Measurements from ENCODE around the gene ATG9A.

The ATG9A gene

DNA sequence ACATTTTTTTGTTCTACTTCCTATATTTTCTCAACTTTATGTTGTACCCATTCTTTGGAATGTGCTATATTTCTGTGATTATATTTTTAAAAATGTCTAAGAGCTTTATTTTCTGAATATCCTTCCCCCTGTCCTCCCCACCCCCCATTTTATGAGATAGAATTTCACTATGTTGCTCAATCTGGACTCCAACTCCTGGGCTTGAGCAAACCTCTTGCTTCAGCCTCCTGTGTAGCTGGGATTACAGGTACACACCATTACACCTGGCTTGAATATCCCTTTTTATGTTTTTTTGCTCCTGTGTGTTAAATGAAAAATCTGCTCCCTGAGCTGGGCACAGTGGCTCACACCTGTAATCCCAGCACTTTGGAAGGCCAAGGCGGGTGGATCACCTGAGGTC, 32.0 kb downstream of the ATG9A start:
- no peak for DNase-seq (ENCODE audit: insufficient read length)
- FAIRE-seq: no peak
- no peak for TF ChIP-seq POLR2A (IDR thresholded peaks at IDR 0.05; ENCODE audit: low read depth, low read length)
- no peak for TF ChIP-seq TAF1 (IDR thresholded peaks at IDR 0.05; ENCODE audit: borderline replicate concordance, low read depth, low read length)
- TF ChIP-seq POLR2AphosphoS5 (IDR thresholded peaks at IDR 0.05; ENCODE audit: low read depth, low read length): no peak

DNA sequence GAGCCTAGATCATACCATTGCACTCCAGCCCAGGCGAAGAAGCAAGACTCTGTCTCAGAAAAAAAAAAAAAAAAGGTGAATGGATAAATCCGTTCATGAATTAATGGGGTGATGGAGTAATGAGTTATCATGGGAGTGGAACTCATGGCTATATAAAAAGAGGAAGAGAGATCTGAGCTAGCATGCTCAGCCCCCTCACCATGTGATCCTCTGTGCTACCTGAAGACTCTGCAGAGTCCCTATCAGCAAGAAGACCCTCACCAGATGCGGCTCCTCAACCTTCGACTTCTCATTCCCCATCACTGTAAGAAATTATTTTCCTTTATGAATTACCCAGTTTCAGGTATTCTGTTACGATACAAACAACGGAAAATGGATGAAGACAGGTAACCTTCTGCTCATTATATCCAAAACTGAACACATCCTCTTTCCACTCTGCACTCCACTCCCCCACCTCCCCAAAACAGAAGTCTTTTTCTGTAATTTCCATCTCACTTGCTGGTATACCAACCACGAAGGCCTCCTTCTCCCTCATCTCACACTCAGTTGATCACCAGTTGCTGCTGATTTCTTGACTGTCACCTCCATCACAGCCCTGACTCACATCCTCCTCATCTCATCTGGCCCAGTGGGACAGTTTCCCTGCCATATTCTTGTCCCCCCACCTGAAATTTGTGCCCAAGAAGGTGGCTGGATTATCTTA, 42.5 kb downstream of the ATG9A start:
- TF ChIP-seq POLR2A (IDR thresholded peaks at IDR 0.05; ENCODE audit: low read depth, low read length): no peak
- TF ChIP-seq POLR2AphosphoS5 (IDR thresholded peaks at IDR 0.05; ENCODE audit: low read depth, low read length): no peak
- no peak for TF ChIP-seq TAF1 (IDR thresholded peaks at IDR 0.05; ENCODE audit: borderline replicate concordance, low read depth, low read length)
- no peak for FAIRE-seq
- DNase-seq (ENCODE audit: insufficient read length): no peak

DNA sequence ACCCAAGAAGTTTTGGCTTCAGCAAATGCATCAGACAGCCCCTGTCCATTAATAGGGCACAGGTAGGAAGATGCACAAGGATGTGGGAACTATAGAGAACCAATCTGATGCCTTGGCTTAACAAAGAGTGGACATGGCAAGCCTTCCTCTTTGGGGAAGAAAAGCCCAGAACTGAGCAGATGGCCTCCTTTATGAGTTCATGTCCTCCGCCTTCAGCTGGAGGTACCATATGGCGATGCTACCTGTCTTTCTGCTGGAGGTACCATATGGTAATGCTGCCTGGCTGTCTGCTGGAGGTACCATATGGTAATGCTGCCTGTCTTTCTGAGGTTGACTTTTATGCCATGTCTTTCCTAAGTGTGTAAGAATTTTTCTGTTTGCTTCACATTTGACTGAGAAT, 45.3 kb downstream of the ATG9A start:
- FAIRE-seq: no peak

DNA sequence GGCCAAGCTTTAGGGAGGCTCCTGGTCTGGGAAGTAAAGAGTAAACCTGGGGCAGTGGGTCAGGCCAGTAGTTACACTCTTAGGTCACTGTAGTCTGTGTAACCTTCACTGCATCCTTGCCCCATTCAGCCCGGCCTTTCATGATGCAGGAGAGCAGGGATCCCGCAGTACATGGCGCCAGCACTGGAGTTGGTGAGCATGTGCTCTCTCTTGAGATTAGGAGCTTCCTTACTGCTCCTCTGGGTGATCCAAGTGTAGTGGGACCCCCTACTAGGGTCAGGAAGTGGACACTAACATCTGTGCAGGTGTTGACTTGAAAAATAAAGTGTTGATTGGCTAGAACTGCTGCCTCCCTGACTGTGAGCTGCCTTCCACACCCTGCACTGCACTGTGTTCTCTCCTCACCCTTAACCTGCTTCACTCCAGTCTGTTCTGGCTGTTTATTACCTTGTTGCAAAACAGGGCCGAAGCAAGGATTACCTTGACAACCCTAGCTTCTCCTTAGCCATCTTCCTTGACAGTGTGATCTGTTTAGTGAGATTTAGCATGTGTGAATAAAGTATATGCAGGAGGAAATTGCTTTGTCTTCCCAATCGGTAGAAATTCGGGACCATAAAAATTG, 46.2 kb downstream of the ATG9A start:
- no peak for DNase-seq (ENCODE audit: insufficient read length)
- no peak for FAIRE-seq
- no peak for TF ChIP-seq POLR2A (IDR thresholded peaks at IDR 0.05; ENCODE audit: low read depth, low read length)

More for the DNA sequence above, 45.3 kb downstream of the ATG9A start:
- TF ChIP-seq POLR2A (IDR thresholded peaks at IDR 0.05; ENCODE audit: low read depth, low read length) (no peak), TAF1 (IDR thresholded peaks at IDR 0.05; ENCODE audit: borderline replicate concordance, low read depth, low read length) (no peak), POLR2AphosphoS5 (IDR thresholded peaks at IDR 0.05; ENCODE audit: low read depth, low read length) (no peak)
- DNase-seq (ENCODE audit: insufficient read length): no peak

DNA sequence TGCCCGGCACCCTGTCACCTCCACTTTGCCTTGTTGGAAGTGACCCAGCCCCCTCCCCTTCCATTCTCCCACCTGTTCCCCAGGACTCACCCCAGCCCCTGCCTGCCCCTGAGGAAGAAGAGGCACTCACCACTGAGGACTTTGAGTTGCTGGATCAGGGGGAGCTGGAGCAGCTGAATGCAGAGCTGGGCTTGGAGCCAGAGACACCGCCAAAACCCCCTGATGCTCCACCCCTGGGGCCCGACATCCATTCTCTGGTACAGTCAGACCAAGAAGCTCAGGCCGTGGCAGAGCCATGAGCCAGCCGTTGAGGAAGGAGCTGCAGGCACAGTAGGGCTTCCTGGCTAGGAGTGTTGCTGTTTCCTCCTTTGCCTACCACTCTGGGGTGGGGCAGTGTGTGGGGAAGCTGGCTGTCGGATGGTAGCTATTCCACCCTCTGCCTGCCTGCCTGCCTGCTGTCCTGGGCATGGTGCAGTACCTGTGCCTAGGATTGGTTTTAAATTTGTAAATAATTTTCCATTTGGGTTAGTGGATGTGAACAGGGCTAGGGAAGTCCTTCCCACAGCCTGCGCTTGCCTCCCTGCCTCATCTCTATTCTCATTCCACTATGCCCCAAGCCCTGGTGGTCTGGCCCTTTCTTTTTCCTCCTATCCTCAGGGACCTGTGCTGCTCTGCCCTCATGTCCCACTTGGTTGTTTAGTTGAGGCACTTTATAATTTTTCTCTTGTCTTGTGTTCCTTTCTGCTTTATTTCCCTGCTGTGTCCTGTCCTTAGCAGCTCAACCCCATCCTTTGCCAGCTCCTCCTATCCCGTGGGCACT, 46.9 kb downstream of the ATG9A start:
- no peak for FAIRE-seq
- DNase-seq (ENCODE audit: insufficient read length): no peak
- TF ChIP-seq POLR2AphosphoS5 (IDR thresholded peaks at IDR 0.05; ENCODE audit: low read depth, low read length): no peak
- TF ChIP-seq POLR2A (IDR thresholded peaks at IDR 0.05; ENCODE audit: low read depth, low read length): no peak
- no peak for TF ChIP-seq TAF1 (IDR thresholded peaks at IDR 0.05; ENCODE audit: borderline replicate concordance, low read depth, low read length)

DNA sequence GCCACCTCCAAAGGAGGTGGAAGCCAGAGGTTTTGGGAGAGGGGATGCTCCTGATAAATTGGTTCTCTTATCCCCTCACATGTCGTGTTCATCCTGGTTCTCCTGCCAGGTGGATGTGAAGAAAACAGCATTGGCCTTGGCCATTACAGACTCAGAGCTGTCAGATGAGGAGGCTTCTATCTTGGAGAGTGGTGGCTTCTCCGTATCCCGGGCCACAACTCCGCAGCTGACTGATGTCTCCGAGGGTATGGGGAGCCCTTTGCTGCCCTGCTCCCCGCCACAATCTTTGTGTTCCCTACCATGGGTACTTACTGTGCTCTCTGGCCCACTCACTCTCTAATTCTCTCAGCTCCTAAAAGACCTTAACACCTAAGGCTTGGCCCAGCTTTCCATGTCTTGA, 47.9 kb downstream of the ATG9A start:
- TF ChIP-seq POLR2A (IDR thresholded peaks at IDR 0.05; ENCODE audit: low read depth, low read length): no peak
- TF ChIP-seq POLR2AphosphoS5 (IDR thresholded peaks at IDR 0.05; ENCODE audit: low read depth, low read length): no peak
- TF ChIP-seq TAF1 (IDR thresholded peaks at IDR 0.05; ENCODE audit: borderline replicate concordance, low read depth, low read length): no peak
- DNase-seq (ENCODE audit: insufficient read length) (no peak), FAIRE-seq (no peak)

DNA sequence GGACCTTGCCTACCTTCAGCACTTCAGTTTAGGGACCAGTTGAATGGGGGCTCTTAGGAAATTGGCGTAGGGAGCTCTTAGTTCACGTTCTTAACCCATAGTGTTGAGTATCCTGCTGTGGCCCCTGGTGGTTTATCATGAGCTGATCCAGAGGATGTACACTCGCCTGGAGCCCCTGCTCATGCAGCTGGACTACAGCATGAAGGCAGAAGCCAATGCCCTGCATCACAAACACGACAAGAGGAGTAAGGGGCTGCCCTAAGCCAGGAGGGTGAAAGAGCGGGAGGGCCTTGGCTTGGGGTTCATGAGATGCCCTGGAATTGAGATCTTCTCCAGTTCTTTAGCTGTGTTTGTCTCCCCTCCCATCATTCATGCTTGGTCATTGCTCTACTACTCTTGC, 48.5 kb downstream of the ATG9A start:
- FAIRE-seq: no peak

DNA sequence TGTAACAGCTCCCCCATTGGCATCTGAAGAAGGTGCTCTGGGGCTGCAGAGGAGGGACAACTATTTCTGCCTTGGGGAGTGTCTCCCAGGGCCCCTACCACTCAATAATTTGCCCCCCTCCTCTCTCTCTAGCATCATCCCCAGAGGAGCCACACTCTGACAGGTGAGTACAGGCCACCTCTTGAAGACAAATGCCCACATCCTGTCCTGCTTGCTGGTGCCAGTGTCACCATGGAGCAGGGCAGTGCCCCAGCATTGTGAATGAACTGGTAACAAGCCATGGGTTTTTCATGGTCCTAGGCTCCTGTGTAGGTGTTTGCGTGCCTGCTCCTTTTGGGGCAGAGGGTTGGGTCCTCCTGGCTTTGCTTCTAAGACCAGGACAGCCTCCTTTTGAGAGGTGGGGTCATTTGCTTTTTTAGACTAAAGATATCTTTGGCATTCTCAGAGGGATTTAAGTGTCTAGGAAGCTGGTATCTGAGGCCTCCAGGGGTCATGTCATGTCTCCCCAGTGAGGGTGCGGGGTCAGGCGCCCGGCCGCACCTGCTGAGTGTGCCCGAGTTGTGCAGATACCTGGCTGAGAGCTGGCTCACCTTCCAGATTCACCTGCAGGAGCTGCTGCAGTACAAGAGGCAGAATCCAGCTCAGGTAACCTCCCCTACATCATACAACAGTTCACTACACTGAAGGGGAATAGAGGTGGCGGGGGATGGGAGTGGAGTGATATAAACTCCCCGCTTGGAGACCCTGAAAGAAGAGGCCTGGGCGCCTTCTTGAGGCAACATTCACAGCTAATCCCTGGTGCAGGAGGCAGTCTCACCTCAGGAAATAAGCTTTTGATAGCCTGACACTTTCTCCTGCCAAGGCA, 49.6 kb downstream of the ATG9A start:
- DNase-seq (ENCODE audit: insufficient read length): no peak
- FAIRE-seq: no peak
- TF ChIP-seq POLR2AphosphoS5 (IDR thresholded peaks at IDR 0.05; ENCODE audit: low read depth, low read length): no peak
- TF ChIP-seq TAF1 (IDR thresholded peaks at IDR 0.05; ENCODE audit: borderline replicate concordance, low read depth, low read length): no peak
- no peak for TF ChIP-seq POLR2A (IDR thresholded peaks at IDR 0.05; ENCODE audit: low read depth, low read length)

More for the DNA sequence above, 48.5 kb downstream of the ATG9A start:
- TF ChIP-seq POLR2AphosphoS5 (IDR thresholded peaks at IDR 0.05; ENCODE audit: low read depth, low read length) (no peak), POLR2A (IDR thresholded peaks at IDR 0.05; ENCODE audit: low read depth, low read length) (no peak), TAF1 (IDR thresholded peaks at IDR 0.05; ENCODE audit: borderline replicate concordance, low read depth, low read length) (no peak)
- DNase-seq (ENCODE audit: insufficient read length): no peak

DNA sequence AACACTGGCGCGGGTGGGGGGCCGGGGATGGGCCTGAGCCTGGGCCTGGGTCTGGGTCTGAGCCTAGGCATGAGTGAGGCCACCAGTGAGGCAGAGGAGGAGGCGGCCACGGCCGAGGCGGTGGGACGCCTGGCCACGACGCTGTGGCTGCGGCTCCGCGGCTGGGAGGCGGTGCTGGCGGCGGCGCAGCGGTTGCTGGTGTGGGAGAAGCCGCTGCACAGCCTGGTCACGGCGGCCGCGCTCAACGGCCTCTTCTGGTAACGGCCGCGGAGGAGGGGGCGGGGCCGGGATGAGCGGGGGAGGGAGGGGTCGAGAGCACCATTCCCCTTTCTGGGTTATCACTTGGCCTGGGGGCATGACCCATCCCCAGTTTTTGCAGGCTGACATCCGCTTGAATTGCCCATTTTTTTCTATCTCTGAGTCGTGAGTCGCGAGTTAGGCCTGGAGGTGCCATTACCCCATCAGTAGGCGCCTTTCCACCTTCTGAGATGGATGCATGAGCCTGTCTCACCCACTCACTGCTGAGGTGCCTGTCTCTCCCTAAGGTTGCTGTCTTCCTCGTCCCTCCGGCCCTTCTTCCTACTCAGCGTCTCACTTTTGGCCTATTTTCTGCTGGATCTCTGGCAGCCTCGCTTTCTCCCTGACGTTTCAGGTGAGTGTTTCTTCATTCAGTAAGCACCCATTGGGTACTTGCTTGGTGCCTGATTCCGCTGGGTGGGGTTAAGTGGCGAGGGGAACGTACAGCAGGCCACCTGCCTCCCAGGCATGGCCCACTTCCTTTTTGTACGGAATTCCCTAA, 50.9 kb downstream of the ATG9A start:
- FAIRE-seq (no peak), DNase-seq (ENCODE audit: insufficient read length) (no peak)
- TF ChIP-seq POLR2A (IDR thresholded peaks at IDR 0.05; ENCODE audit: low read depth, low read length): no peak
- no peak for TF ChIP-seq POLR2AphosphoS5 (IDR thresholded peaks at IDR 0.05; ENCODE audit: low read depth, low read length)
- no peak for TF ChIP-seq TAF1 (IDR thresholded peaks at IDR 0.05; ENCODE audit: borderline replicate concordance, low read depth, low read length)

DNA sequence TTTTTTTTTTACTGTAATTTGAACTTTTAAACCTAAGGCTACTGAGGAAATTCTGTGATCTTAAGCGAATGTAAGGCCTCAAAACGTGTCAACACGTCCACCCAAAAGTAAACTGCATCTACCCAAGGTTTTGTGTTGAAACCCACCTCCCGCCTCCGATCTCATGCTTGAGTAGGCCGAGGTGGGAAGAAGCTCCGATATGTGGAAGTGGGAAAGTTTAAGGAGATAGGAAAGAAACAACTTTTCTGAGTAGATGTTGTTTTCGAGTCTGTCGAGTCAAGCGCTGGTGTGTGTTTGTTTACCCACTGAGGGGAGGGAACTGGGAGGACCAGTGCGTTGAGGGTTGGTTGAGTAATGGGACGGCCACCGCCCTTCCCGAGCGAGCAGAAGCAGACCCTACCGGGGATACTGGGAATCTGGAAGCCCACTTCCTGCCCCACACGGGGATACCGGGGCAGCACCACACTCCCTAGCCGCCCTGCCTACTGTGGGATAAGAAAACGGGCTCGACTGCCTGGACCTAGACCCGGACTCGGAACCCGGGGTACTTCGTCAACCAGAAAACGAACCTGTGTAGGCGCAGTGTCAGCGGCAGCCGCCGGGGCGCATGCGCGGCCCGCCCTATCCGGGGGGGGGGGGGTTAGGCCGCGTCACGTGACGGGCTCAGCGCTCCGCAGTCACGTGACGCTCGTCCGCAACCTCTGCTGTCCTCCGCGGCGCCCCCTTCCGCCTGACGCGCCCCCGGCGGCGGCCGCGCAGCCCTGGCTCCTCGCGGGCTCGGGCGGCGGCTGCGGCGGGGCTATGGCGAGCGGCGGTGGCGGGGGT, 51.7 kb downstream of the ATG9A start, which contains the start of gene RETREG2:
RETREG2 (plus strand) TSS at position 724 of the 825 bp plus-strand sequence; CDS start at position 802, 78 bp downstream.
- peak; percentile 95 for DNase-seq (ENCODE audit: insufficient read length)
- TF ChIP-seq POLR2A (IDR thresholded peaks at IDR 0.05; ENCODE audit: low read depth, low read length) (peak; percentile 93), POLR2AphosphoS5 (IDR thresholded peaks at IDR 0.05; ENCODE audit: low read depth, low read length) (peak; percentile 87), TAF1 (IDR thresholded peaks at IDR 0.05; ENCODE audit: borderline replicate concordance, low read depth, low read length) (peak; percentile 72; the same call in 1 of the 2 replicates)
- peak; percentile 97 for FAIRE-seq

All from GM12892 (cell line).